Eye (tissue), 1 donor: Measurements from ENCODE around the gene CEP128.
"Not testable (repeated sequence)": the region's sequence is repeated elsewhere in the genome, so short reads cannot be mapped to it uniquely, and the experiment has no call there.

Experiments
- DNase-seq: peaks from one replicate; pipeline ENCODE4 v3.0.0-alpha.2; 2015

CEP128 gene

GRCh38 chr14:80951491-80951890 lies 10.0 kb upstream of the CEP128 start:
- DNase-seq: no peak

- DNase-seq: no peak
Observed at GRCh38 chr14:80948291-80948690, 6.8 kb upstream of the CEP128 start.

GRCh38 chr14:80946797-80947196 lies 5.3 kb upstream of the CEP128 start:
- no peak for DNase-seq

GRCh38 chr14:80946187-80946586 lies 4.6 kb upstream of the CEP128 start:
- no peak for DNase-seq

GRCh38 chr14:80944861-80945617 lies 3.5 kb upstream of the CEP128 start:
- no peak for DNase-seq

- DNase-seq: no peak
Observed at GRCh38 chr14:80942191-80942600, 658 bp upstream of the CEP128 start.

GRCh38 chr14:80940146-80940545 lies 1.4 kb downstream of the CEP128 start:
- no peak for DNase-seq

- DNase-seq: no peak
Observed at GRCh38 chr14:80933686-80934085, 7.9 kb downstream of the CEP128 start.

GRCh38 chr14:80933282-80933681 lies 8.3 kb downstream of the CEP128 start:
- no peak for DNase-seq

- DNase-seq: no peak
Observed at GRCh38 chr14:80930836-80931389, 10.6 kb downstream of the CEP128 start.

- no peak for DNase-seq
Observed at GRCh38 chr14:80930095-80930494, 11.4 kb downstream of the CEP128 start.

- no peak for DNase-seq
Observed at GRCh38 chr14:80927083-80927989, 14.2 kb downstream of the CEP128 start.

- DNase-seq: no peak
Observed at GRCh38 chr14:80926397-80927082, 15.0 kb downstream of the CEP128 start.

GRCh38 chr14:80924365-80925103 lies 17.0 kb downstream of the CEP128 start:
- DNase-seq: peak; percentile 37

- peak; percentile 44 for DNase-seq
Observed at GRCh38 chr14:80923368-80923767, 18.2 kb downstream of the CEP128 start.

- DNase-seq: no peak
Observed at GRCh38 chr14:80919622-80920021, 21.9 kb downstream of the CEP128 start.

- not testable (repeated sequence) for DNase-seq
Observed at GRCh38 chr14:80912013-80912412, 29.5 kb downstream of the CEP128 start.

- no peak for DNase-seq
Observed at GRCh38 chr14:80906946-80907345, 34.6 kb downstream of the CEP128 start.

GRCh38 chr14:80906336-80906735 lies 35.2 kb downstream of the CEP128 start:
- DNase-seq: peak; percentile 19

- no peak for DNase-seq
Observed at GRCh38 chr14:80902608-80903007, 38.9 kb downstream of the CEP128 start.

- DNase-seq: no peak
Observed at GRCh38 chr14:80901822-80902221, 39.7 kb downstream of the CEP128 start.

- DNase-seq: no peak
Observed at GRCh38 chr14:80901260-80901659, 40.3 kb downstream of the CEP128 start.
